IMR-90 (cell line): Measurements from ENCODE around the gene IFNK. TPM values are rescaled to one million over a fixed set of nuclear protein-coding genes. Genes with fewer than 3 reads are reported as not detected.

ENCODE experiments used
- ATAC-seq: fragments of 200-7000 bp; cut with Tn5 transposase; 2 replicates; pipeline ENCODE4 v1.9.1; 2020; ENCODE audit warnings: low read depth, mild to moderate bottlenecking, moderate library complexity
- BruUV-seq: library from RNA; stranded (reverse); fragments of 400-500 nt; replicated peaks from 2 replicates; lab custom pipeline; 2021; lab: Mats Ljungman, UMichigan
- CTCF ChIA-PET: fragments of 300-600 bp; formaldehyde crosslinking; extraction: SDS; loops from one replicate; lab custom pipeline; 2021; ENCODE audit warnings: antibody characterized with exemption; lab: Yijun Ruan, JAX
- POLR2A ChIA-PET: fragments of 300-600 bp; sonication (Branson Sonifier 250); formaldehyde crosslinking; loops from one replicate; lab custom pipeline; 2022; ENCODE audit warnings: antibody characterized with exemption; ENCODE audit not compliant: unreplicated experiment; lab: Charles Lee
- DNase-seq: peaks from one replicate; pipeline ENCODE4 v3.0.0; 2013
- H2AFZ ChIP-seq: replicated peaks from 2 replicates; pipeline ENCODE3; 2013; ENCODE audit warnings: low read length, mild to moderate bottlenecking; ENCODE audit not compliant: poor library complexity
- H2AK5ac ChIP-seq: 2 replicates; pipeline ENCODE4 v1.6.1; 2013; ENCODE audit warnings: low read depth, low read length, inconsistent platforms
- H2AK9ac ChIP-seq: replicated peaks from 2 replicates; pipeline ENCODE3; 2013; ENCODE audit warnings: mild to moderate bottlenecking, low read depth, low read length, moderate library complexity; ENCODE audit not compliant: poor library complexity
- H2BK120ac ChIP-seq: 2 replicates; pipeline ENCODE4 v1.6.1; 2013; ENCODE audit warnings: low read depth, low read length, inconsistent platforms
- H2BK15ac ChIP-seq: 3 replicates; pipeline ENCODE4 v1.6.1; 2013; ENCODE audit warnings: low read depth, low read length, inconsistent platforms
- H2BK20ac ChIP-seq: 2 replicates; pipeline ENCODE4 v1.6.1; 2013; ENCODE audit warnings: low read depth, mild to moderate bottlenecking, inconsistent platforms, low read length, moderate library complexity
- H2BK5ac ChIP-seq: 2 replicates; pipeline ENCODE4 v1.6.1; 2013; ENCODE audit warnings: mild to moderate bottlenecking, low read depth, low read length, inconsistent platforms; ENCODE audit not compliant: poor library complexity, severe bottlenecking
- H3K14ac ChIP-seq: replicated peaks from 2 replicates; pipeline ENCODE4 v1.6.1; 2013; ENCODE audit warnings: low read depth, low read length, inconsistent platforms
- H3K18ac ChIP-seq: 2 replicates; pipeline ENCODE4 v1.6.1; 2013; ENCODE audit warnings: low read depth, low read length, control low read depth
- H3K23ac ChIP-seq: 2 replicates; pipeline ENCODE4 v1.6.1; 2013; ENCODE audit warnings: low read depth, low read length, inconsistent platforms
- H3K27ac ChIP-seq: 2 replicates; pipeline ENCODE4 v1.5.1; 2013; ENCODE audit warnings: mild to moderate bottlenecking, control low read depth, low read length; ENCODE audit not compliant: insufficient read depth
- H3K27me3 ChIP-seq: 2 replicates; pipeline ENCODE4 v1.6.1; 2013; ENCODE audit warnings: low read length; ENCODE audit not compliant: control insufficient read depth, insufficient read depth
- H3K36me3 ChIP-seq: 2 replicates; pipeline ENCODE4 v1.6.1; 2013; ENCODE audit warnings: low read length, mixed read lengths; ENCODE audit not compliant: control insufficient read depth, insufficient read depth
- H3K4ac ChIP-seq: 2 replicates; pipeline ENCODE4 v1.6.1; 2013; ENCODE audit warnings: low read depth, low read length, inconsistent platforms
- H3K4me1 ChIP-seq: 2 replicates; pipeline ENCODE4 v1.6.1; 2013; ENCODE audit warnings: low read length, mixed read lengths; ENCODE audit not compliant: control insufficient read depth, insufficient read depth
- H3K4me2 ChIP-seq: 2 replicates; pipeline ENCODE4 v1.6.1; 2013; ENCODE audit warnings: low read depth, mild to moderate bottlenecking, control low read depth, low read length, moderate library complexity
- H3K4me3 ChIP-seq: 2 replicates; pipeline ENCODE4 v1.5.1; 2013; ENCODE audit warnings: low read depth, mild to moderate bottlenecking, control low read depth, low read length, moderate library complexity; ENCODE audit not compliant: insufficient read depth
- H3K56ac ChIP-seq: 2 replicates; pipeline ENCODE4 v1.6.1; 2013; ENCODE audit warnings: low read length, inconsistent platforms; ENCODE audit not compliant: insufficient read depth; ENCODE audit errors: extremely low read depth
- H3K79me1 ChIP-seq, 2 experiments: 2 replicates each; pipeline ENCODE4 v1.6.1; 2013; ENCODE audit warnings: low read length in 2 of 2, inconsistent platforms in 1 of 2, low read depth in 1 of 2
- H3K9ac ChIP-seq: 2 replicates; pipeline ENCODE4 v1.6.1; 2013; ENCODE audit warnings: low read depth, low read length, control low read depth
- H3K9me1 ChIP-seq: 2 replicates; pipeline ENCODE4 v1.6.1; 2013; ENCODE audit warnings: low read length, inconsistent platforms; ENCODE audit not compliant: insufficient read depth
- H3K9me3 ChIP-seq: 2 replicates; pipeline ENCODE4 v1.6.1; 2013; ENCODE audit warnings: low read length; ENCODE audit not compliant: control insufficient read depth, insufficient read depth
- H4K20me1 ChIP-seq: 2 replicates; pipeline ENCODE4 v1.6.1; 2013; ENCODE audit warnings: low read length, inconsistent platforms; ENCODE audit not compliant: insufficient read depth
- H4K5ac ChIP-seq: 2 replicates; pipeline ENCODE4 v1.6.1; 2013; ENCODE audit warnings: mild to moderate bottlenecking, low read depth, low read length, control low read depth
- H4K8ac ChIP-seq, 2 experiments: 2 replicates each; pipeline ENCODE4 v1.6.1; 2013; ENCODE audit warnings: low read depth in 2 of 2, low read length in 2 of 2, control low read depth in 1 of 2, inconsistent platforms in 1 of 2
- H4K91ac ChIP-seq: 2 replicates; pipeline ENCODE4 v1.6.1; 2013; ENCODE audit warnings: low read depth, low read length, inconsistent platforms; ENCODE audit not compliant: insufficient read depth
- BHLHE40 ChIP-seq: fragments of 150-350 bp; IDR thresholded peaks from 2 replicates; pipeline ENCODE4 v1.6.1; 2016; ENCODE audit warnings: mild to moderate bottlenecking, low read depth, low read length
- CEBPB ChIP-seq: IDR thresholded peaks from 2 replicates; pipeline ENCODE4 v1.6.1; 2012; ENCODE audit warnings: low read depth, low read length, improper control_type of control experiment
- CHD1 ChIP-seq: IDR thresholded peaks from 2 replicates; pipeline ENCODE4 v1.6.1; 2012; ENCODE audit warnings: low read depth, low read length, improper control_type of control experiment
- CTCF ChIP-seq: conservative IDR thresholded peaks from 2 replicates; pipeline ENCODE4 v1.5.1; 2012; ENCODE audit warnings: mild to moderate bottlenecking, low read depth, low read length, improper control_type of control experiment
- FOS ChIP-seq: fragments of 150-350 bp; IDR thresholded peaks from 2 replicates; pipeline ENCODE4 v1.6.1; 2016; ENCODE audit warnings: low read depth, low read length
- MAFK ChIP-seq: IDR thresholded peaks from 2 replicates; pipeline ENCODE4 v1.6.1; 2012; ENCODE audit warnings: low read depth, low read length, improper control_type of control experiment
- MAZ ChIP-seq: IDR thresholded peaks from 2 replicates; pipeline ENCODE4 v1.6.1; 2012; ENCODE audit warnings: low read depth, mild to moderate bottlenecking, low read length, improper control_type of control experiment, moderate library complexity, borderline replicate concordance
- POLR2A ChIP-seq: IDR thresholded peaks from 2 replicates; pipeline ENCODE4 v1.6.1; 2012; ENCODE audit warnings: mild to moderate bottlenecking, low read depth, low read length
- RAD21 ChIP-seq: IDR thresholded peaks from 2 replicates; pipeline ENCODE4 v1.6.1; 2012; ENCODE audit warnings: low read length, improper control_type of control experiment
- RCOR1 ChIP-seq: IDR thresholded peaks from 2 replicates; pipeline ENCODE4 v1.6.1; 2012; ENCODE audit warnings: mild to moderate bottlenecking, low read length, improper control_type of control experiment; ENCODE audit not compliant: insufficient replicate concordance
- RFX5 ChIP-seq: IDR thresholded peaks from 2 replicates; pipeline ENCODE4 v1.8.0; 2012; ENCODE audit warnings: low read depth, mild to moderate bottlenecking, low read length, moderate library complexity
- USF2 ChIP-seq: fragments of 150-350 bp; IDR thresholded peaks from 2 replicates; pipeline ENCODE4 v1.6.1; 2017; ENCODE audit warnings: mild to moderate bottlenecking, antibody characterized with exemption, low read length, low read depth
- WGBS, 2 experiments: methylation state at CpG; one replicate each; pipeline versions ENCODE4 v1.1.5 to v1.1.7; 2013; ENCODE audit warnings: missing lambda C conversion rate in 2 of 2; ENCODE audit not compliant: insufficient read length in 1 of 2; ENCODE audit errors: extremely low coverage in 2 of 2; 5-methylcytosine and 5-hydroxymethylcytosine counted together
- dilution Hi-C: fragments of 300-500 bp; cut with HindIII; formaldehyde crosslinking; loops from one replicate; pipeline ENCODE4 v1.14.3; 2018; ENCODE audit warnings: low sequenced_read_pairs; ENCODE audit not compliant: unreplicated experiment
- in situ Hi-C: fragments of 300-500 bp; cut with MboI; formaldehyde crosslinking; loops from 3 replicates; pipeline ENCODE4 v1.14.3; 2019; ENCODE audit warnings: low sequenced_read_pairs, inconsistent platforms, mixed read lengths
- intact Hi-C: fragments of 100-400 bp; cut with micrococcal nuclease; formaldehyde crosslinking; loops from 2 replicates; pipeline ENCODE4 v1.10.0; 2022
- polyA plus RNA-seq, 3 experiments: library from polyadenylated mRNA; depleted of rRNA; stranded (reverse); fragments of >200 nt; gene quantifications; 2 replicates each; pipeline ENCODE4 v1.2.3, GENCODE V29; 2012; ENCODE audit warnings: low replicate concordance in 1 of 3
- total RNA-seq: library from RNA; depleted of rRNA; stranded (reverse); fragments of >200 nt; gene quantifications from 2 replicates; pipeline ENCODE4 v1.2.3, GENCODE V29; 2012

IFNK gene
- total and polyA plus RNA-seq, 2 of the 4 experiments (the other 2 are of a cell fraction): not detected

DNA sequence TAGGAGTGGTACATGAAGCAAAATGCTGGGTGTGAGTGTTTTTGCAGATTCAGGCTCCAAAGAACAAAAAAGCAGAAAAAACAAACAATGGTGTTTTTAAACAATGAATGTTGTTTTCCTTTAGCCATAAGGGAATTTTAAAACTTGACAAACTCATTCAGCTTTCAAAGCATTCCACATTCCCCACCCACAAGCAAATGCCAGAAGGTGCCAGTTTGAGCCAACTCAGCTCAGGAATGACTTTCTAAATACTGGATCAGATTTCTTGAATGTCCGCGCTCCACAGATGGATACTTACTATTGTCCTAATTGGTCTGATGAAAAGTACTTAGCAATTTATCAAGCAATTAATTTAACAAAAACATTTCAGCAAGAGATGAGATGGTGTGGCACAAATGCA is 18.4 kb downstream of the IFNK start:
- Histone ChIP-seq H2AFZ (no peak overlapping the region), H3K14ac (no peak overlapping the region), H2BK5ac (no peak overlapping the region), H4K91ac (no peak overlapping the region), H3K23ac (no peak overlapping the region), H3K18ac (no peak overlapping the region), H3K9ac (no peak overlapping the region), H2BK20ac (no peak overlapping the region), H3K9me3 (no peaks in the 10 kb centered on the region), H3K4me3 (no peak overlapping the region), H3K4me1 (peaks cover 11% of the 10 kb centered on the region), H3K9me1 (peaks cover 6% of the 10 kb centered on the region; the same call in 1 of the 2 replicates), H2AK9ac (no peak overlapping the region), H3K4ac (no peak overlapping the region), H3K79me1 (no peaks in the 10 kb centered on the region), H4K8ac (no peak overlapping the region), H3K4me2 (no peak overlapping the region), H3K27ac (no peak overlapping the region), H3K56ac (no peak overlapping the region), H4K20me1 (no peaks in the 10 kb centered on the region), H2BK120ac (no peak overlapping the region), H2BK15ac (no peak overlapping the region), H2AK5ac (no peak overlapping the region), H3K27me3 (no peaks in the 10 kb centered on the region), H3K36me3 (no peaks in the 10 kb centered on the region), H4K5ac (no peak overlapping the region)
- ChIA-PET CTCF (no interaction called here), POLR2A (no interaction called here)
- no peak for DNase-seq
- no TSS peak for BruUV-seq
- dilution Hi-C loops: no loop called here
- WGBS, 2 experiments: no CpG with 5 or more reads among the region's 2 CpGs
- in situ Hi-C loops: no loop called here
- no peak for TF ChIP-seq RCOR1
- no peak for TF ChIP-seq RAD21
- TF ChIP-seq FOS: no peak
- no peak for TF ChIP-seq BHLHE40
- no peak for TF ChIP-seq USF2
- no peak for TF ChIP-seq CHD1
- TF ChIP-seq POLR2A: no peak
- no peak for TF ChIP-seq MAZ
- TF ChIP-seq CEBPB: no peak
- no peak for TF ChIP-seq MAFK
- TF ChIP-seq RFX5: no peak
- no peak for TF ChIP-seq CTCF
- intact Hi-C loops: loop anchor here (10.0 kb wide), 2 partner anchors 508 to 668 kb away; no protein-coding TSS in a partner anchor
- no peak for ATAC-seq
